Adrenal gland (tissue), 12 donors: ENCODE results near the gene AK8. TPM values are rescaled to one million over a fixed set of nuclear protein-coding genes. Genes with fewer than 3 reads are reported as not detected.

Source experiments
- DNase-seq, 7 donors: peaks; one replicate each; pipeline ENCODE4 v3.0.0-alpha.2; 2019 to 2020
- H3K27ac ChIP-seq, 5 donors: fragments of 200-600 bp; sonication (generic) in 4 of 5; 1 replicate in 3 of 5; 2 replicates in 2 of 5; pipeline versions ENCODE4 v1.5.1 to v1.8.0; 2016 to 2020; ENCODE audit warnings: mild to moderate bottlenecking in 1 of 5
- H3K27me3 ChIP-seq: fragments of 200-600 bp; 2 replicates; pipeline ENCODE4 v1.8.0; 2021
- H3K36me3 ChIP-seq, 2 donors: fragments of 200-600 bp; replicated peaks in 1 of 2; 1 replicate in 1 of 2; 2 replicates in 1 of 2; pipeline versions ENCODE4 v1.5.1 to v1.8.0; 2018 to 2022
- H3K4me1 ChIP-seq, 2 donors: fragments of 200-600 bp; replicated peaks in 1 of 2; 1 replicate in 1 of 2; 2 replicates in 1 of 2; pipeline versions ENCODE4 v1.5.1 to v1.8.0; 2018 to 2021
- H3K4me3 ChIP-seq, 4 donors: fragments of 200-600 bp; sonication (generic) in 3 of 4; one replicate each; pipeline ENCODE4 v1.5.1; 2016 to 2018
- H3K9me3 ChIP-seq, 3 donors: fragments of 200-600 bp; sonication (generic) in 1 of 3; replicated peaks in 1 of 3; 1 replicate in 2 of 3; 2 replicates in 1 of 3; pipeline versions ENCODE4 v1.5.1 to v1.8.0; 2016 to 2021
- POLR2A ChIP-seq, 2 donors: fragments of 450-650 bp; IDR thresholded peaks; one replicate each; pipeline ENCODE4 v1.6.1; 2017; ENCODE audit warnings: antibody characterized with exemption in 2 of 2, mild to moderate bottlenecking in 2 of 2, moderate library complexity in 1 of 2
- WGBS, 4 donors: extraction: QIAGEN DNeasy Blood & Tissue Kit in 2 of 4; methylation state at CpG; one replicate each; pipeline versions ENCODE4 v1.1.5 to v1.1.7; 2013 to 2017; 5-methylcytosine and 5-hydroxymethylcytosine counted together
- intact Hi-C, 2 donors: fragments of 100-400 bp; cut with DNase I; formaldehyde crosslinking; loops; one replicate each; pipeline versions ENCODE4 v1.14.1 to v1.15.0; 2022 to 2023
- polyA plus RNA-seq, 3 donors: library from polyadenylated mRNA; stranded (reverse); fragments of 200-250 nt in 2 of 3; fragments of 350-450 nt in 1 of 3; fragmentation: Illumina TruSeq in 1 of 3; extraction: RNeasy Lipid Tissue Mini Kit (QIAGEN cat#74804) in 1 of 3; gene quantifications; one replicate each; pipeline ENCODE4 v1.2.3, GENCODE V29; 2013 to 2014
- total RNA-seq, 9 donors: library from RNA; depleted of rRNA in 4 of 9; stranded (reverse); fragments of >200 nt in 4 of 9; fragments of 120-200 nt in 1 of 9; fragmentation: NEBNext Ultra II Directional in 1 of 9; extraction: Animal tissue kit (Norgen Biotek cat#: 25700) in 1 of 9; gene quantifications; one replicate each; pipeline versions ENCODE4 v1.1.0 to v1.2.4, GENCODE V29; 2013 to 2023
- TF ChIP-seq, protein P1 (sequence below), 6 experiments: fragments of 450-650 bp in 4 of 6; fragments of 200-600 bp in 2 of 6; sonication (generic) in 1 of 6; IDR thresholded peaks; 1 replicate in 5 of 6; 2 replicates in 1 of 6; pipeline versions ENCODE4 v1.5.1 to v1.8.0; 2016 to 2021; ENCODE audit warnings: antibody characterized with exemption in 6 of 6, mild to moderate bottlenecking in 2 of 6, moderate library complexity in 1 of 6
- donor health status: healthy with polysubstance abuse.
- donor health status: Bipolar disorder and iron deficiency.
- donor health status: DM: yes; HTN: yes; CAD: no.
- donor health status: DM: no; HTN: no; CAD: no.
- donor health status: DM: no; HTN: no; CAD: no.
- donor health status: DM: yes; HTN: yes; CAD: no.

AK8 gene
- total and polyA plus RNA-seq, 12 donors: 0.69 to 6.0 (median 1.5) TPM

DNA sequence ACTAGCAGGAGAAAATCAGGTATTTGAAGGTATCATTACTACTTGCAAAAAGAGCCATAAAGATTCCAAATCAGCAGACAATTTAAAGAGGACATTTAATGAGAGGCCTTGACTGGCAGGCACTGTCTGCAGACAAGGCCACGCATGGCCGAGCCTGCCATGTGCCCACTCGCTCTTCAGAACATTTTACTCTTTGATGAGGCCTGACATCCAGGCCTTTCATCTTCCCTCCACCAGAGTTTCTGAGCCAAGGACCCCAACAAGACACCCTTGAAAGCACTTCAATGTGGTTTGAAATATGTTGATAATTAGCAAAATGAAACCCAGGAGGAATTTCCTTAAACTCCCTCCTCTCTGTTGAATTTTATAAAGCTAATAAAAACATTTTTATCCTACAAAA is 16.4 kb downstream of the AK8 start:
- TF ChIP-seq POLR2A (IDR thresholded peaks at IDR 0.05): no peak
- TF ChIP-seq, protein P1, sequence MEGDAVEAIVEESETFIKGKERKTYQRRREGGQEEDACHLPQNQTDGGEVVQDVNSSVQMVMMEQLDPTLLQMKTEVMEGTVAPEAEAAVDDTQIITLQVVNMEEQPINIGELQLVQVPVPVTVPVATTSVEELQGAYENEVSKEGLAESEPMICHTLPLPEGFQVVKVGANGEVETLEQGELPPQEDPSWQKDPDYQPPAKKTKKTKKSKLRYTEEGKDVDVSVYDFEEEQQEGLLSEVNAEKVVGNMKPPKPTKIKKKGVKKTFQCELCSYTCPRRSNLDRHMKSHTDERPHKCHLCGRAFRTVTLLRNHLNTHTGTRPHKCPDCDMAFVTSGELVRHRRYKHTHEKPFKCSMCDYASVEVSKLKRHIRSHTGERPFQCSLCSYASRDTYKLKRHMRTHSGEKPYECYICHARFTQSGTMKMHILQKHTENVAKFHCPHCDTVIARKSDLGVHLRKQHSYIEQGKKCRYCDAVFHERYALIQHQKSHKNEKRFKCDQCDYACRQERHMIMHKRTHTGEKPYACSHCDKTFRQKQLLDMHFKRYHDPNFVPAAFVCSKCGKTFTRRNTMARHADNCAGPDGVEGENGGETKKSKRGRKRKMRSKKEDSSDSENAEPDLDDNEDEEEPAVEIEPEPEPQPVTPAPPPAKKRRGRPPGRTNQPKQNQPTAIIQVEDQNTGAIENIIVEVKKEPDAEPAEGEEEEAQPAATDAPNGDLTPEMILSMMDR (IDR thresholded peaks at IDR 0.05): no peak
- Histone ChIP-seq H3K9me3 (no peaks in the 10 kb centered on the region), H3K36me3 (no peaks in the 10 kb centered on the region), H3K27me3 (no peaks in the 10 kb centered on the region), H3K4me1 (no peaks in the 10 kb centered on the region), H3K27ac (no peak overlapping the region), H3K4me3 (no peak overlapping the region)
- no peak for DNase-seq
- intact Hi-C loops: no loop called here
- WGBS, 4 donors: 29 to 62% (median 48%) methylated on average over 3 of the region's 3 CpGs

DNA sequence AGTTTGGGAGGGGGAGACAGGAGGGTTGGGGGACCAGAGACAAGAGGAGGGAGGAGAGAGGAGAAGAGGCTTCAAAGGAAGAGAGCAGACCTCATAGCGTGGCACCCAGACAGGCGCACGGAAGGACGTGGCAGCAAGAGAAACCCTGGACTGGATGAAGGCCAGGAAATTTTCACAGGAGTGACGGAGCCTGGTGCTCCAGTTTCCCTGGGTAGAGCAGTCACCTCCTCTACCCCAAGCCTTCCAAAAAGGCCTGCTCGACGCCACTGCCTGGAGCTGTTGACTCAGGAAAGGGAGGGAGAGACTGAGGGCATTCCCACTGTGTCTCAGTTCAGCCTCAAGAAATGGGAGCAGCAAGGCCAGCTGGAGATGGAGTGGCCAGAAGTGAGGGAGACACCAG is 19.3 kb downstream of the AK8 start:
- DNase-seq: peak in 1 of 7 donors; percentile 35

DNA sequence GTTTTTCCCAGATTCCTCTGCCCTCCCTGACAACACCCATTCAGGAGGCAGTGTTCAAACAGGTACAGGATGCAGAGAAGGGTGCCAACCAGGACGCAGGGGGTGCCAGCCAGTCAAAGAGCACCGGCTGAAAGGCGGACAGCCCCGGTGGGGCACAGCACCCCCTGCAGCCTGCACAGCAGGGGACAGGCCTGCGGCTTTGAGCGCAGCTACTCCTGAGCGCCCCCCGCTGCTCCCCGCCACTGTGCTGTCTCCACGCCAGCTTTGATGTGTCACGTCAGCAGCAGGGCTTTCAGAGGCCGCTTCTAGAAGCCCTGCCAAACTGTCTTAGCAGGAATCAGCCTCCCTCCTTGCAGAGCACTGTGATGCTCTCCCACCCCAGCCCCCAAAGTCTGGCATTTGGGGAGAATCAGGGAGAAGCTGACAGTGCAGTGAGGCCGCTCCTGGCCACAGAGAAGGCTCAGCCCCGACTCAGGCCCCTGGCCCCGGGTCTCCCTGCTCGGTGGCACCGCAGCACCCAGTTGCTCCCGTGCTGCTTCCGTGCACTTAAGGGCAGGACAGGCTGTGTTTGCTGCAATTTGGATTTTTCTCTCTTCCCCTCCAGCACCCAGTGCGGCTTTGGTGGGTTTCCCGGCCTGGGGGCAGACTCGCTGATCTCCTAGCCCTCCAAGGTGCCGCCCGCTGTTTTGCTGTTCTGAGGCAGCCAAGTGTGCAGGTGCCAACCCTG is 20.3 kb downstream of the AK8 start:
- no peaks in the 10 kb centered on the region for H3K36me3 ChIP-seq
- intact Hi-C loops: no loop called here
- H3K4me1 ChIP-seq: no peaks in the 10 kb centered on the region
- WGBS, 4 donors: 57 to 78% (median 75%) methylated on average over 5 to 24 of the region's 24 CpGs
- H3K27me3 ChIP-seq: no peaks in the 10 kb centered on the region
- TF ChIP-seq, protein P1 (IDR thresholded peaks at IDR 0.05): no peak
- no peak for TF ChIP-seq POLR2A (IDR thresholded peaks at IDR 0.05)
- H3K27ac ChIP-seq: peak overlapping the region in 2 of 5 donors; percentile 44 to 71
- no peaks in the 10 kb centered on the region for H3K9me3 ChIP-seq
- H3K4me3 ChIP-seq: no peak overlapping the region
- DNase-seq: peak in 2 of 7 donors; percentile 20 to 21

More for the DNA sequence above, 19.3 kb downstream of the AK8 start:
- Histone ChIP-seq H3K4me1 (no peaks in the 10 kb centered on the region), H3K4me3 (no peak overlapping the region), H3K9me3 (no peaks in the 10 kb centered on the region), H3K27me3 (no peaks in the 10 kb centered on the region), H3K27ac (no peak overlapping the region), H3K36me3 (no peaks in the 10 kb centered on the region)
- intact Hi-C loops: no loop called here
- 55 to 75% (median 67%) methylated on average over 7 of the region's 7 CpGs for WGBS, 4 donors
- TF ChIP-seq, protein P1 (IDR thresholded peaks at IDR 0.05): no peak
- TF ChIP-seq POLR2A (IDR thresholded peaks at IDR 0.05): no peak

DNA sequence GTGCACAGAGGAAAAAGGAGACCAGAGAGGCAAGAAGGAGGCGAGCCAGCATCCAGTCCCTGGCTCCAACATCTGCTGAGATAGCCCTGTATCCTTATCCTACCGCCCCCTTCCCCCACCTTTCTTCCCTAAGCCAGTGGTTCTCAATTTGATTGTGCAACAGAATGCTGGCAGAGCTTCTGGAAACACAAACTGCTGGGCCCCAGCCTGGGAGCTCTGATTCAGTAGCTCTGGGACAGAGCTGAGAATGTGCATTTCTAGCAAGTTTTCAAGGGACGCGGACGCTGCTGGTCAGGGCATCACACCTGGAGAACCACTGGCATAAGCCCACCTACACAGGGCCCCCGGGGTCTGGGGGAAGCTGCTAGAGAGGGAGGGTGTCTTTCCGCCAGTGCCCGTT is 21.1 kb downstream of the AK8 start:
- peak; percentile 36 to 80 (median 69) for DNase-seq

More for the DNA sequence above, 21.1 kb downstream of the AK8 start:
- TF ChIP-seq, protein P1 (IDR thresholded peaks at IDR 0.05): no peak
- no peak for TF ChIP-seq POLR2A (IDR thresholded peaks at IDR 0.05)
- Histone ChIP-seq H3K9me3 (no peaks in the 10 kb centered on the region), H3K36me3 (no peaks in the 10 kb centered on the region), H3K27me3 (no peaks in the 10 kb centered on the region), H3K27ac (peak overlapping the region in 2 of 5 donors; percentile 44 to 71), H3K4me1 (no peaks in the 10 kb centered on the region), H3K4me3 (no peak overlapping the region)
- 63 to 77% (median 64%) methylated on average over 4 to 8 of the region's 8 CpGs for WGBS, 4 donors
- intact Hi-C loops: no loop called here
